ENCODE data around the gene PIP4P1. TPM values are rescaled to one million over a fixed set of nuclear protein-coding genes. Genes with fewer than 3 reads are reported as not detected.
A peak's percentile ranks its signal among the peaks of the same experiment; 100 is the strongest.

The PIP4P1 gene
- total and polyA plus RNA-seq, 9 of the 15 experiments (the other 6 are each of a cell fraction or from before 2014, with no cell fraction given): 5.3 to 20.9 (median 10.7) TPM

DNA sequence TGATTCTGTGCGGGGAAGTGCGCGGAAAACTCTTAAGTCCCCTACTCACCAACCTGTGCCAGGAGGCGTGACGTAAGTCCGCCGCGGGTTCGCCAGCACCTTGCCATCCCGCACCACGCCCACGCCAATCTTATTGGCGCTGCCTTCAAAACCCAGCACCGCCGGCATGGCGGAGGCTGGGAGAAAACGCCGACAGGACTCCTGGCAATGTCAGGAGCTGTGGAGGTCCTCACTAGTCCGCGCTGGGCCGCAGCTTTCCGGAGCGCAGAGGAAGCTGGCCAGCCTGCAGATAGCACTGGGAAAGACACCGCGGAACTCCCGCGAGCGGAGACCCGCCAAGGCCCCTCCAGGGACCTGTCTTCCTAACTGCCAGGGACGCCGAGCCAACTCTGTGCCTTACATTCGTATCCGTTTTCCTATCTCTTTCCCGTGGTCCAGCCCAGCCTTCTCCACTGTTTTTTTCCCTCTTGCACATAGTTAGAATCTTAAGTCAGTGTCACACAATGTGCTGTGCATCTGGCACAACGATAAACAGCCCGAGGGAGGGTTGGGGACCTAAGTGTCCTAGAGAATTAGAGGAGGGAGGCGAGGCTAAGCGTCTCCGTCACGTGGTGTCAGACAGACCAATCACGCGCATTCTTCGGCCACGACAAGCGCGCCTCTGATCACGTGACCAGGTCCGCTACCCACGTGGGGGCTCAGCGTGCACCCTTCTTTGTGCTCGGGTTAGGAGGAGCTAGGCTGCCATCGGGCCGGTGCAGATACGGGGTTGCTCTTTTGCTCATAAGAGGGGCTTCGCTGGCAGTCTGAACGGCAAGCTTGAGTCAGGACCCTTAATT, 6.5 kb downstream of the PIP4P1 start, which contains the start of the genes APEX1 and OSGEP (continued):
- TF ChIP-seq, protein P1, sequence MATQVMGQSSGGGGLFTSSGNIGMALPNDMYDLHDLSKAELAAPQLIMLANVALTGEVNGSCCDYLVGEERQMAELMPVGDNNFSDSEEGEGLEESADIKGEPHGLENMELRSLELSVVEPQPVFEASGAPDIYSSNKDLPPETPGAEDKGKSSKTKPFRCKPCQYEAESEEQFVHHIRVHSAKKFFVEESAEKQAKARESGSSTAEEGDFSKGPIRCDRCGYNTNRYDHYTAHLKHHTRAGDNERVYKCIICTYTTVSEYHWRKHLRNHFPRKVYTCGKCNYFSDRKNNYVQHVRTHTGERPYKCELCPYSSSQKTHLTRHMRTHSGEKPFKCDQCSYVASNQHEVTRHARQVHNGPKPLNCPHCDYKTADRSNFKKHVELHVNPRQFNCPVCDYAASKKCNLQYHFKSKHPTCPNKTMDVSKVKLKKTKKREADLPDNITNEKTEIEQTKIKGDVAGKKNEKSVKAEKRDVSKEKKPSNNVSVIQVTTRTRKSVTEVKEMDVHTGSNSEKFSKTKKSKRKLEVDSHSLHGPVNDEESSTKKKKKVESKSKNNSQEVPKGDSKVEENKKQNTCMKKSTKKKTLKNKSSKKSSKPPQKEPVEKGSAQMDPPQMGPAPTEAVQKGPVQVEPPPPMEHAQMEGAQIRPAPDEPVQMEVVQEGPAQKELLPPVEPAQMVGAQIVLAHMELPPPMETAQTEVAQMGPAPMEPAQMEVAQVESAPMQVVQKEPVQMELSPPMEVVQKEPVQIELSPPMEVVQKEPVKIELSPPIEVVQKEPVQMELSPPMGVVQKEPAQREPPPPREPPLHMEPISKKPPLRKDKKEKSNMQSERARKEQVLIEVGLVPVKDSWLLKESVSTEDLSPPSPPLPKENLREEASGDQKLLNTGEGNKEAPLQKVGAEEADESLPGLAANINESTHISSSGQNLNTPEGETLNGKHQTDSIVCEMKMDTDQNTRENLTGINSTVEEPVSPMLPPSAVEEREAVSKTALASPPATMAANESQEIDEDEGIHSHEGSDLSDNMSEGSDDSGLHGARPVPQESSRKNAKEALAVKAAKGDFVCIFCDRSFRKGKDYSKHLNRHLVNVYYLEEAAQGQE (IDR thresholded peaks at IDR 0.05; ENCODE audit: borderline replicate concordance): peak; percentile 98
- TF ChIP-seq, protein P1 (CRISPR knock-in tag; IDR thresholded peaks at IDR 0.05; ENCODE audit: low read depth): no peak
- TF ChIP-seq PHB (CRISPR knock-in tag; IDR thresholded peaks at IDR 0.05) (no peak), ZNF3 (CRISPR knock-in tag; IDR thresholded peaks at IDR 0.05) (no peak), TAF1 (IDR thresholded peaks at IDR 0.05; ENCODE audit: control insufficient read depth, extremely low read depth, insufficient read depth, low read length, severe bottlenecking) (peak; percentile 82), RAD51 (IDR thresholded peaks at IDR 0.05; ENCODE audit: borderline replicate concordance, low read depth) (peak; percentile 100), PTBP1 (IDR thresholded peaks at IDR 0.05; ENCODE audit: low read depth, low read length) (no peak), NR2C1 (IDR thresholded peaks at IDR 0.05) (peak; percentile 73; the same call in 1 of the 2 replicates), NR2C1 (tag; IDR thresholded peaks at IDR 0.05) (no peak), KDM5B (IDR thresholded peaks at IDR 0.05; ENCODE audit: insufficient replicate concordance, low read depth, low read length) (peak; percentile 69), ZNF224 (CRISPR knock-in tag; IDR thresholded peaks at IDR 0.05) (no peak), RBBP5 (IDR thresholded peaks at IDR 0.05; ENCODE audit: borderline replicate concordance, insufficient read depth, low read length, poor library complexity, severe bottlenecking) (peak; percentile 67), TSC22D4 (tag; IDR thresholded peaks at IDR 0.05) (no peak), ESRRA (IDR thresholded peaks at IDR 0.05; ENCODE audit: borderline replicate concordance, low read depth) (no peak; the same call in 1 of the 2 replicates), CREB1 (IDR thresholded peaks at IDR 0.05) (peak; percentile 28; the same call in 1 of the 2 replicates), CREB1 (CRISPR knock-in tag; IDR thresholded peaks at IDR 0.05) (0 out of 2 replicates have a peak, but pooled peaks have one; percentile 54)
- TF ChIP-seq, protein P2, sequence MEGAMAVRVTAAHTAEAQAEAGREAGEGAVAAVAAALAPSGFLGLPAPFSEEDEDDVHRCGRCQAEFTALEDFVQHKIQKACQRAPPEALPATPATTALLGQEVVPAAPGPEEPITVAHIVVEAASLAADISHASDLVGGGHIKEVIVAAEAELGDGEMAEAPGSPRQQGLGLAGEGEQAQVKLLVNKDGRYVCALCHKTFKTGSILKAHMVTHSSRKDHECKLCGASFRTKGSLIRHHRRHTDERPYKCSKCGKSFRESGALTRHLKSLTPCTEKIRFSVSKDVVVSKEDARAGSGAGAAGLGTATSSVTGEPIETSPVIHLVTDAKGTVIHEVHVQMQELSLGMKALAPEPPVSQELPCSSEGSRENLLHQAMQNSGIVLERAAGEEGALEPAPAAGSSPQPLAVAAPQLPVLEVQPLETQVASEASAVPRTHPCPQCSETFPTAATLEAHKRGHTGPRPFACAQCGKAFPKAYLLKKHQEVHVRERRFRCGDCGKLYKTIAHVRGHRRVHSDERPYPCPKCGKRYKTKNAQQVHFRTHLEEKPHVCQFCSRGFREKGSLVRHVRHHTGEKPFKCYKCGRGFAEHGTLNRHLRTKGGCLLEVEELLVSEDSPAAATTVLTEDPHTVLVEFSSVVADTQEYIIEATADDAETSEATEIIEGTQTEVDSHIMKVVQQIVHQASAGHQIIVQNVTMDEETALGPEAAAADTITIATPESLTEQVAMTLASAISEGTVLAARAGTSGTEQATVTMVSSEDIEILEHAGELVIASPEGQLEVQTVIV (CRISPR knock-in tag; IDR thresholded peaks at IDR 0.05; ENCODE audit: borderline replicate concordance): no peak
